Esophagus muscularis mucosa (tissue), 4 donors: ENCODE measurements around the gene NPC1L1.

Source experiments
- CTCF ChIP-seq, 3 experiments: fragments of 200-600 bp in 2 of 3; fragments of 450-650 bp in 1 of 3; sonication (generic) in 2 of 3; IDR thresholded peaks; one replicate each; pipeline ENCODE4 v1.5.1; 2017 to 2019; ENCODE audit warnings: antibody characterized with exemption in 3 of 3, mild to moderate bottlenecking in 2 of 3, moderate library complexity in 1 of 3
- EP300 ChIP-seq: sonication (generic); formaldehyde crosslinking; IDR thresholded peaks from one replicate; pipeline ENCODE4 v1.6.1; 2017; ENCODE audit warnings: antibody characterized with exemption
- POLR2A ChIP-seq: fragments of 450-650 bp; IDR thresholded peaks from one replicate; pipeline ENCODE4 v1.6.1; 2017; ENCODE audit warnings: antibody characterized with exemption, moderate library complexity, mild to moderate bottlenecking, low read depth

- TF ChIP-seq CTCF (IDR thresholded peaks at IDR 0.05): no peak
- TF ChIP-seq POLR2A: no peak
- no peak for TF ChIP-seq EP300
These were observed 49.8 kb upstream of the NPC1L1 start for GRCh38 chr7:44590910-44591309.
